ENCODE measurements around the gene GAD2. TPM values are rescaled to one million over a fixed set of nuclear protein-coding genes. Genes with fewer than 3 reads are reported as not detected.

The GAD2 gene
- total RNA-seq, 2 experiments from 2014 or later, result not detected

DNA sequence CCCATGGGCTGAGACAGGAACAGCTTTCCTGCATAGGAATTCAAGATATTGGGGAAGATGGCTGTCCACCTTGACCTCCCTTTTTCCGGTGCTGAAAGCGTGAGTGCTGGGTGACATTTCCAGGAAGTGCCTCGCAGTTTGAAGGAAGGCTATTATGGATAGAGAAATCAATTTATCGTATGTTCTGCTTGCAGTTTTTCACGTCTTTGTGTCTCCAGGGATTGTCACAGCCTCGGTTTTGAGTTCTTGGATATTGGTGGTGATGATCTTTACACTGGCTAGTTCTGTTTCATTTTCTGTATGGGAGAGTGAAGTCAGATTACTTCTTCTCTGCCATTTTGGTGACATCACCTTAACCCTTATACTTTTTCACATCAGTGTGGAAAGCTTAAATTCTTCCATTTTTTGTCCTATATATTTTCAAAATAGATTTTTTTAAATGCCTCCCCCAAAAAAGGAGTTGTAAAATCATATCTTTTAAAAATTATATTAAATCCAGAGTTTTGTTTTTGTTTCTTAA is 119.1 kb downstream of the GAD2 start:
- Histone ChIP-seq H3K36me3 (ENCODE audit: insufficient read depth, low read length) (no peaks in the 10 kb centered on the region; the same call in 1 of the 2 replicates), H3K27ac (ENCODE audit: low read depth, low read length, poor library complexity, severe bottlenecking) (peak overlapping the region; percentile 16), H3K79me2 (ENCODE audit: insufficient read depth, low read depth, low read length) (no peaks in the 10 kb centered on the region), H4K20me1 (ENCODE audit: insufficient read depth, low read length) (no peaks in the 10 kb centered on the region), H2AFZ (ENCODE audit: low read length) (peak overlapping the region; percentile 98), H3K9me2 (ENCODE audit: insufficient read depth, low read length) (no peaks in the 10 kb centered on the region), H3K4me2 (ENCODE audit: low read length) (peak overlapping the region; percentile 70), H3K4me1 (ENCODE audit: insufficient read depth, low read length, poor library complexity, severe bottlenecking) (peaks cover 12% of the 10 kb centered on the region), H3K4me3 (ENCODE audit: low read depth, low read length, poor library complexity, severe bottlenecking) (peak overlapping the region; percentile 54), H3K9me3 (ENCODE audit: low read length) (peaks cover 28% of the 10 kb centered on the region; the same call in 1 of the 2 replicates)
- DNase-seq (ENCODE audit: low spot score), result peak; percentile 32
- TF ChIP-seq EZH2phosphoT487 (IDR thresholded peaks at IDR 0.05; ENCODE audit: borderline replicate concordance, low read depth, low read length), result no peak
- TF ChIP-seq, protein P1, sequence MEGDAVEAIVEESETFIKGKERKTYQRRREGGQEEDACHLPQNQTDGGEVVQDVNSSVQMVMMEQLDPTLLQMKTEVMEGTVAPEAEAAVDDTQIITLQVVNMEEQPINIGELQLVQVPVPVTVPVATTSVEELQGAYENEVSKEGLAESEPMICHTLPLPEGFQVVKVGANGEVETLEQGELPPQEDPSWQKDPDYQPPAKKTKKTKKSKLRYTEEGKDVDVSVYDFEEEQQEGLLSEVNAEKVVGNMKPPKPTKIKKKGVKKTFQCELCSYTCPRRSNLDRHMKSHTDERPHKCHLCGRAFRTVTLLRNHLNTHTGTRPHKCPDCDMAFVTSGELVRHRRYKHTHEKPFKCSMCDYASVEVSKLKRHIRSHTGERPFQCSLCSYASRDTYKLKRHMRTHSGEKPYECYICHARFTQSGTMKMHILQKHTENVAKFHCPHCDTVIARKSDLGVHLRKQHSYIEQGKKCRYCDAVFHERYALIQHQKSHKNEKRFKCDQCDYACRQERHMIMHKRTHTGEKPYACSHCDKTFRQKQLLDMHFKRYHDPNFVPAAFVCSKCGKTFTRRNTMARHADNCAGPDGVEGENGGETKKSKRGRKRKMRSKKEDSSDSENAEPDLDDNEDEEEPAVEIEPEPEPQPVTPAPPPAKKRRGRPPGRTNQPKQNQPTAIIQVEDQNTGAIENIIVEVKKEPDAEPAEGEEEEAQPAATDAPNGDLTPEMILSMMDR (conservative IDR thresholded peaks at IDR 0.05; ENCODE audit: low read length), result no peak
- ChIA-PET CTCF (ENCODE audit: unreplicated experiment) (interaction anchor here (0.8 to 1.0 kb wide), 4 partner anchors 225 to 344 kb away, joined by 3 to 4 read pairs (median 4); no protein-coding TSS in a partner anchor), POLR2A (interaction anchor here (0.6 to 1.4 kb wide), 5 partner anchors 53 to 950 kb away, joined by 3 to 4 read pairs (median 3); no protein-coding TSS in a partner anchor)
- intact Hi-C loops (cut with micrococcal nuclease; ENCODE audit: unreplicated experiment), result loop anchor here (1.0 to 5.0 kb wide), 9 partner anchors 37 to 546 kb away; partner anchors contain the start of genes APBB1IP and PDSS1
- BruUV-seq (replicated peaks), result no TSS peak

DNA sequence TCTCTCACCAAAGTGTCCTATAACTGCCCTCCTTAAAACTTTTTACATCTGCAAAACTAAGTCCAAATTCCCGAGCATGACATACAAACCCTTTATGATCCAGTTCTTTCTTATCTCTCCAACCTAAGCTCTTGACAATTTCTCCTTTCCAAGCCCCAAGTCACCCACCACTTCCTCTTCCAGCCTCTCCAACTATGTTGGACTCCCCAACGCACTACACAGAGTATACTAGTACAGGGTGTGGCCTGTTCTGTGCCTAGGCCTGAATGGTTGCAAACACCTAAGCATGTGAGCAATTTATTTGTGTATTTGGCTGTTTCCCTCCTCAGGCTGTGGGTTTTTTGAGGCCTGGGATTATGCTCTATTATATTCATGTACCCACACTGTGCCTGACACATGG is 120.4 kb downstream of the GAD2 start:
- intact Hi-C loops (cut with micrococcal nuclease; ENCODE audit: unreplicated experiment), result loop anchor here (5.0 kb wide), 1 partner anchor 165 kb away; no protein-coding TSS in a partner anchor
- CTCF ChIA-PET (ENCODE audit: unreplicated experiment), result no interaction called here
- H3K4me3 ChIP-seq (ENCODE audit: low read depth, low read length, poor library complexity, severe bottlenecking), result no peak overlapping the region

More for the DNA sequence above, 120.4 kb downstream of the GAD2 start:
- Histone ChIP-seq H3K79me2 (ENCODE audit: insufficient read depth, low read depth, low read length) (no peaks in the 10 kb centered on the region), H3K9me3 (ENCODE audit: low read length) (peaks cover 28% of the 10 kb centered on the region; the same call in 1 of the 2 replicates), H3K27ac (ENCODE audit: low read depth, low read length, poor library complexity, severe bottlenecking) (no peak overlapping the region), H2AFZ (ENCODE audit: low read length) (no peak overlapping the region), H3K9me2 (ENCODE audit: insufficient read depth, low read length) (no peaks in the 10 kb centered on the region), H3K4me2 (ENCODE audit: low read length) (no peak overlapping the region), H4K20me1 (ENCODE audit: insufficient read depth, low read length) (no peaks in the 10 kb centered on the region), H3K36me3 (ENCODE audit: insufficient read depth, low read length) (no peaks in the 10 kb centered on the region; the same call in 1 of the 2 replicates), H3K4me1 (ENCODE audit: insufficient read depth, low read length, poor library complexity, severe bottlenecking) (peaks cover 12% of the 10 kb centered on the region)
- no TSS peak for BruUV-seq (replicated peaks)
- TF ChIP-seq EZH2phosphoT487 (IDR thresholded peaks at IDR 0.05; ENCODE audit: borderline replicate concordance, low read depth, low read length), result no peak
- TF ChIP-seq, protein P1 (conservative IDR thresholded peaks at IDR 0.05; ENCODE audit: low read length), result no peak
- DNase-seq (ENCODE audit: low spot score), result no peak
- POLR2A ChIA-PET, result interaction anchor here (0.5 to 0.6 kb wide), 2 partner anchors 23 to 527 kb away, joined by 3 to 4 read pairs; no protein-coding TSS in a partner anchor

All from OCI-LY7 (cell line).